Esophagus muscularis mucosa (tissue), 4 donors: ENCODE results near the gene PTTG1IP. TPM values are rescaled to one million over a fixed set of nuclear protein-coding genes. Genes with fewer than 3 reads are reported as not detected.

Experiments used
- DNase-seq: peaks from one replicate; pipeline ENCODE4 v3.0.0-alpha.2; 2017; ENCODE audit errors: extremely low spot score
- H3K27ac ChIP-seq, 4 donors: fragments of 200-600 bp; sonication (generic); replicated peaks in 1 of 4; 1 replicate in 3 of 4; 2 replicates in 1 of 4; pipeline ENCODE4 v1.5.1; 2016 to 2019; ENCODE audit warnings: mild to moderate bottlenecking in 1 of 4
- H3K27me3 ChIP-seq, 4 donors: fragments of 200-600 bp; sonication (generic); one replicate each; pipeline versions ENCODE4 v1.5.1 to v1.6.0; 2016 to 2019
- H3K36me3 ChIP-seq, 4 donors: fragments of 200-600 bp; sonication (generic); one replicate each; pipeline ENCODE4 v1.5.1; 2016 to 2019
- H3K4me1 ChIP-seq, 4 donors: fragments of 200-600 bp; sonication (generic); one replicate each; pipeline ENCODE4 v1.5.1; 2016 to 2019
- H3K4me3 ChIP-seq, 4 donors: fragments of 200-600 bp; sonication (generic); 1 replicate in 2 of 4; 2 replicates in 2 of 4; pipeline ENCODE4 v1.5.1; 2016 to 2019; ENCODE audit warnings: mild to moderate bottlenecking in 4 of 4, moderate library complexity in 1 of 4
- H3K9me3 ChIP-seq, 4 donors: fragments of 200-600 bp; sonication (generic); 1 replicate in 3 of 4; 2 replicates in 1 of 4; pipeline ENCODE4 v1.5.1; 2016 to 2019
- CTCF ChIP-seq, 3 experiments: fragments of 200-600 bp in 2 of 3; fragments of 450-650 bp in 1 of 3; sonication (generic) in 2 of 3; IDR thresholded peaks; one replicate each; pipeline ENCODE4 v1.5.1; 2017 to 2019; ENCODE audit warnings: antibody characterized with exemption in 3 of 3, mild to moderate bottlenecking in 2 of 3, moderate library complexity in 1 of 3
- EP300 ChIP-seq: sonication (generic); formaldehyde crosslinking; IDR thresholded peaks from one replicate; pipeline ENCODE4 v1.6.1; 2017; ENCODE audit warnings: antibody characterized with exemption
- POLR2A ChIP-seq: fragments of 450-650 bp; IDR thresholded peaks from one replicate; pipeline ENCODE4 v1.6.1; 2017; ENCODE audit warnings: antibody characterized with exemption, moderate library complexity, mild to moderate bottlenecking, low read depth
- POLR2AphosphoS5 ChIP-seq, 2 donors: sonication (generic); formaldehyde crosslinking; IDR thresholded peaks; one replicate each; pipeline ENCODE4 v1.6.1; 2017; ENCODE audit warnings: antibody characterized with exemption in 2 of 2
- WGBS: methylation state at CpG from one replicate; pipeline ENCODE4 v1.1.5; 2018; 5-methylcytosine and 5-hydroxymethylcytosine counted together
- intact Hi-C: fragments of 100-400 bp; cut with DNase I; formaldehyde crosslinking; loops from one replicate; pipeline ENCODE4 v1.15.1; 2023
- total RNA-seq, 4 donors: library from RNA; depleted of rRNA; stranded (reverse); fragments of >200 nt; gene quantifications; one replicate each; pipeline versions ENCODE4 v1.1.0 to v1.2.1, GENCODE V29; 2016

The PTTG1IP gene
- total RNA-seq, 4 donors from 2014 or later, result 222 to 382 (median 302) TPM

DNA sequence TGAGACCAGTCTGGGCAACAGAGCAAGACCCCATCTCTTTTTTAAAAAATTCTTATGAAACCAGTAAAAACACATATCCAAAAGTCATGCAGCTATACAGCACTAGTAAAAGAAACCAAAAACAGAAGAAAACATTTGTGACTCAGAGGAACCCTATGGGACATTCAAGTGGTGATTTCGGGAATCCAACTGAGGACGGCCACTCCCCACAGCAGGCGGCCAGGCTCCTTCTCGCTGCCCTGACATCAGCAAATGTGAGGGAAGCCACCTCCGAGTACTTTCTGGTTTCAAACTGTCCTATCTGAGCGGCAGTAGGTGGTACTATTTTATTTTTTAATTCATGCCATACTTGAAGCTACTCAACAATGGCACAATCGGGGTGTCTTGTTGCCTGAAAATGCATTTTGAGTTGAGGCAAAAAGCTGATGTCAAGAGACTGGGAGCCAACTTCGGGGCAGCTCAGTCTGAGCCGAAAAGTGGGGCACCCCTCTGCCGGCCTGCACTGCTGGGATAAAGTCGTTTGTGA lies 58.9 kb downstream of the PTTG1IP start:
- no peak for DNase-seq
- no peak overlapping the region for H3K27ac ChIP-seq
- peaks cover 0 to 11% (median 3%) of the 10 kb centered on the region in 4 donors for H3K9me3 ChIP-seq
- H3K36me3 ChIP-seq, result peaks cover 0 to 46% (median 34%) of the 10 kb centered on the region in 4 donors
- H3K27me3 ChIP-seq, result no peaks in the 10 kb centered on the region
- H3K4me3 ChIP-seq, result no peak overlapping the region
- WGBS, result 77% methylated on average over 11 of the region's 11 CpGs
- no peak for TF ChIP-seq CTCF (IDR thresholded peaks at IDR 0.05)
- TF ChIP-seq POLR2AphosphoS5 (IDR thresholded peaks at IDR 0.05), result no peak
- TF ChIP-seq POLR2A, result no peak
- TF ChIP-seq EP300, result no peak
- peaks cover 24 to 51% (median 41%) of the 10 kb centered on the region in 4 donors for H3K4me1 ChIP-seq
- intact Hi-C loops, result loop anchor here (5.0 kb wide), 2 partner anchors 58 to 118 kb away; partner anchors contain the start of gene PTTG1IP

GRCh38 chr21:44813727-44814126 lies 59.8 kb downstream of the PTTG1IP start:
- 92% methylated on average over 16 of the region's 18 CpGs for WGBS
- DNase-seq, result no peak
- Histone ChIP-seq H3K36me3 (peaks cover 3 to 55% (median 42%) of the 10 kb centered on the region in 4 donors), H3K4me1 (peaks cover 22 to 50% (median 38%) of the 10 kb centered on the region in 4 donors), H3K27ac (no peak overlapping the region), H3K9me3 (peaks cover 0 to 2% (median 0%) of the 10 kb centered on the region in 4 donors), H3K4me3 (no peak overlapping the region), H3K27me3 (no peaks in the 10 kb centered on the region)
- intact Hi-C loops, result no loop called here
- TF ChIP-seq EP300 (no peak), POLR2AphosphoS5 (IDR thresholded peaks at IDR 0.05) (no peak), POLR2A (no peak), CTCF (IDR thresholded peaks at IDR 0.05) (no peak)

DNA sequence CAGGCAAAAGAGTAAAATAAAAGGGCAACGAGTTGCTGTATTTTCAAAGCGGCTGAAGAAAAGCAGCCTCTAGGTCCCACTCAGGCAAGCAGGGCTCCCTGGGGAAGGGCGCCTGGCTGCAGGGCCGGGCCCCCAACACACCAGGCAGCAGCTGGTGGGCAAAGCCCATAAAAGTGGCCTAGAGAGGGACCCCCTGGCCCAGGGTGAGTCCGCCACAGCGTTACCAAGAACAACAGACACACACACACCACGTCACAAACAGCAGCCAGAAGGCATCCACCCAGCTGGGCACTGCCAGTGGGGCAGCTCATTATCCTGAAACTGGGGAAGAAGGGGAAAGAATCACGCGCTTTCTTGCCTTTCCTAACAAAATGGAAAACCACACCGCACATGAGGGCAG lies 60.3 kb downstream of the PTTG1IP start:
- no peaks in the 10 kb centered on the region for H3K9me3 ChIP-seq
- peaks cover 8 to 60% (median 48%) of the 10 kb centered on the region in 4 donors for H3K36me3 ChIP-seq
- TF ChIP-seq CTCF (IDR thresholded peaks at IDR 0.05) (no peak), POLR2A (no peak), POLR2AphosphoS5 (IDR thresholded peaks at IDR 0.05) (no peak), EP300 (no peak)
- H3K27ac ChIP-seq, result no peak overlapping the region
- intact Hi-C loops, result no loop called here
- H3K27me3 ChIP-seq, result no peaks in the 10 kb centered on the region
- H3K4me1 ChIP-seq, result peaks cover 19 to 44% (median 34%) of the 10 kb centered on the region in 4 donors
- 90% methylated on average over 10 of the region's 10 CpGs for WGBS
- no peak overlapping the region for H3K4me3 ChIP-seq
- DNase-seq, result no peak

DNA sequence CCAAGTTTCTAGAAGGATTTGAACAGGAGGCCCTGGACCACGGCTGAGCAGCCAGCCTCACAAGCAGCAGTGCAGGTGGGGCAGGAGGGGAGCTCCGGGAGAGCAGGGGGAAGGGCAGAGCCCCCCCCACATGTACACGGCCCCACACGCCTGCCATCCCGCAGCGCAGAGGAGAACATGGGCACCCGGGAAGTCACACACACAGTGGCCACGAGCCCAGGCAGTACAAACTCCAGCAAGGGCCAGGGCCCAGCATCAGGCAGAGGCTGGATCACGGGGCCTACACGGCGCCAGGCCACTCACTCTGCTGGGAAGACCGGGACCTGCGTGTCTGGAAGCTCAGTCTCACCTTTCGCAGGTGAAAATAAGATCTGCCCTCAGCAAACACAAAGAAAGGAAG lies 60.9 kb downstream of the PTTG1IP start:
- intact Hi-C loops, result no loop called here
- no peak for DNase-seq
- Histone ChIP-seq H3K27ac (no peak overlapping the region), H3K9me3 (no peaks in the 10 kb centered on the region), H3K4me1 (peaks cover 19 to 44% (median 34%) of the 10 kb centered on the region in 4 donors), H3K4me3 (no peak overlapping the region), H3K36me3 (peaks cover 8 to 66% (median 53%) of the 10 kb centered on the region in 4 donors), H3K27me3 (no peaks in the 10 kb centered on the region)
- 92% methylated on average over 12 of the region's 14 CpGs for WGBS
- TF ChIP-seq CTCF (IDR thresholded peaks at IDR 0.05) (no peak), POLR2A (no peak), POLR2AphosphoS5 (IDR thresholded peaks at IDR 0.05) (no peak), EP300 (no peak)

GRCh38 chr21:44810779-44811178 lies 62.7 kb downstream of the PTTG1IP start:
- no peaks in the 10 kb centered on the region for H3K27me3 ChIP-seq
- H3K4me1 ChIP-seq, result peaks cover 2 to 26% (median 17%) of the 10 kb centered on the region in 4 donors
- TF ChIP-seq CTCF (IDR thresholded peaks at IDR 0.05) (no peak), EP300 (no peak), POLR2A (no peak), POLR2AphosphoS5 (IDR thresholded peaks at IDR 0.05) (no peak)
- intact Hi-C loops, result no loop called here
- H3K27ac ChIP-seq, result no peak overlapping the region
- no peaks in the 10 kb centered on the region for H3K9me3 ChIP-seq
- 78% methylated on average over 3 of the region's 6 CpGs for WGBS
- peaks cover 8 to 84% (median 71%) of the 10 kb centered on the region in 4 donors for H3K36me3 ChIP-seq
- no peak overlapping the region for H3K4me3 ChIP-seq
- DNase-seq, result no peak
